ENCODE measurements around the gene MTREX.

- TF ChIP-seq POLR2A (IDR thresholded peaks at IDR 0.05) (no peak), CTCF (IDR thresholded peaks at IDR 0.05 in 8 of 11, conservative IDR thresholded peaks at IDR 0.05 in 3 of 11) (no peak)
These were observed 155.8 kb downstream of the MTREX start for GRCh38 chr5:55463613-55464012.

All from spleen (tissue), 7 donors.